IMR-90 (cell line): ENCODE results near the gene TPMT.

Source experiments
- BHLHE40 ChIP-seq: fragments of 150-350 bp; IDR thresholded peaks from 2 replicates; pipeline ENCODE4 v1.6.1; 2016; ENCODE audit warnings: mild to moderate bottlenecking, low read depth, low read length
- CEBPB ChIP-seq: IDR thresholded peaks from 2 replicates; pipeline ENCODE4 v1.6.1; 2012; ENCODE audit warnings: low read depth, low read length, improper control_type of control experiment
- CHD1 ChIP-seq: IDR thresholded peaks from 2 replicates; pipeline ENCODE4 v1.6.1; 2012; ENCODE audit warnings: low read depth, low read length, improper control_type of control experiment
- MAFK ChIP-seq: IDR thresholded peaks from 2 replicates; pipeline ENCODE4 v1.6.1; 2012; ENCODE audit warnings: low read depth, low read length, improper control_type of control experiment
- MXI1 ChIP-seq: IDR thresholded peaks from 2 replicates; pipeline ENCODE4 v1.6.1; 2012; ENCODE audit warnings: low read depth, mild to moderate bottlenecking, low read length, moderate library complexity, borderline replicate concordance
- NFE2L2 ChIP-seq: fragments of 150-350 bp; IDR thresholded peaks from 2 replicates; pipeline ENCODE4 v1.6.1; 2016; ENCODE audit warnings: low read depth, mild to moderate bottlenecking, low read length
- POLR2A ChIP-seq: IDR thresholded peaks from 2 replicates; pipeline ENCODE4 v1.6.1; 2012; ENCODE audit warnings: mild to moderate bottlenecking, low read depth, low read length
- RAD21 ChIP-seq: IDR thresholded peaks from 2 replicates; pipeline ENCODE4 v1.6.1; 2012; ENCODE audit warnings: low read length, improper control_type of control experiment
- RCOR1 ChIP-seq: IDR thresholded peaks from 2 replicates; pipeline ENCODE4 v1.6.1; 2012; ENCODE audit warnings: mild to moderate bottlenecking, low read length, improper control_type of control experiment; ENCODE audit not compliant: insufficient replicate concordance
- SMC3 ChIP-seq: fragments of 150-350 bp; IDR thresholded peaks from 2 replicates; pipeline ENCODE4 v1.6.1; 2016; ENCODE audit warnings: low read depth, mild to moderate bottlenecking, antibody characterized with exemption, low read length, moderate library complexity
- TF ChIP-seq, protein P1 (sequence below): conservative IDR thresholded peaks from 2 replicates; pipeline ENCODE4 v1.5.1; 2012; ENCODE audit warnings: mild to moderate bottlenecking, low read depth, low read length, improper control_type of control experiment
- TF ChIP-seq, protein P2 (sequence below): fragments of 150-350 bp; IDR thresholded peaks from 2 replicates; pipeline ENCODE4 v1.6.1; 2017; ENCODE audit warnings: mild to moderate bottlenecking, antibody characterized with exemption, low read length, low read depth

DNA sequence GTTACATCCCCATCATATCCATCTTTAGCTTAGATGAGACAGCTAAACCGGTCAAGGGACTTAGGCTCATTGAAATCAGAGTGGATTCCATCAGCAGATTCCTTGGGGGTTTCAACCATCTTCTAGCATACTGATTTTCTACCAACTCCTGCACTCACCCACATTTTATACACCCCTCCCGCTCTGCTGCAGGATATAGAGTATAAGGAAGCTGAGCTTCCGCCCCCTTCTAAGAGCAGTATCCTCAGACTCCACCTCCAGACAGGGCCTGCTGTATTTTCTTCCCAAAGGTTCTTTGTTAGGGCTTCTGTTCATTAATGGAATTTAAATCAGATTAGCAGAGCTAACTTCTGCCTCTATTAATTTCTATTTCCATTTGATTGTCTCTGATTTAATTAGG lies 22.5 kb downstream of the TPMT start:
- TF ChIP-seq POLR2A (no peak), NFE2L2 (no peak), BHLHE40 (no peak), CEBPB (no peak), MAFK (no peak), RAD21 (no peak), SMC3 (no peak), CHD1 (no peak), MXI1 (no peak), RCOR1 (no peak)
- TF ChIP-seq, protein P1, sequence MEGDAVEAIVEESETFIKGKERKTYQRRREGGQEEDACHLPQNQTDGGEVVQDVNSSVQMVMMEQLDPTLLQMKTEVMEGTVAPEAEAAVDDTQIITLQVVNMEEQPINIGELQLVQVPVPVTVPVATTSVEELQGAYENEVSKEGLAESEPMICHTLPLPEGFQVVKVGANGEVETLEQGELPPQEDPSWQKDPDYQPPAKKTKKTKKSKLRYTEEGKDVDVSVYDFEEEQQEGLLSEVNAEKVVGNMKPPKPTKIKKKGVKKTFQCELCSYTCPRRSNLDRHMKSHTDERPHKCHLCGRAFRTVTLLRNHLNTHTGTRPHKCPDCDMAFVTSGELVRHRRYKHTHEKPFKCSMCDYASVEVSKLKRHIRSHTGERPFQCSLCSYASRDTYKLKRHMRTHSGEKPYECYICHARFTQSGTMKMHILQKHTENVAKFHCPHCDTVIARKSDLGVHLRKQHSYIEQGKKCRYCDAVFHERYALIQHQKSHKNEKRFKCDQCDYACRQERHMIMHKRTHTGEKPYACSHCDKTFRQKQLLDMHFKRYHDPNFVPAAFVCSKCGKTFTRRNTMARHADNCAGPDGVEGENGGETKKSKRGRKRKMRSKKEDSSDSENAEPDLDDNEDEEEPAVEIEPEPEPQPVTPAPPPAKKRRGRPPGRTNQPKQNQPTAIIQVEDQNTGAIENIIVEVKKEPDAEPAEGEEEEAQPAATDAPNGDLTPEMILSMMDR, result no peak
- TF ChIP-seq, protein P2, sequence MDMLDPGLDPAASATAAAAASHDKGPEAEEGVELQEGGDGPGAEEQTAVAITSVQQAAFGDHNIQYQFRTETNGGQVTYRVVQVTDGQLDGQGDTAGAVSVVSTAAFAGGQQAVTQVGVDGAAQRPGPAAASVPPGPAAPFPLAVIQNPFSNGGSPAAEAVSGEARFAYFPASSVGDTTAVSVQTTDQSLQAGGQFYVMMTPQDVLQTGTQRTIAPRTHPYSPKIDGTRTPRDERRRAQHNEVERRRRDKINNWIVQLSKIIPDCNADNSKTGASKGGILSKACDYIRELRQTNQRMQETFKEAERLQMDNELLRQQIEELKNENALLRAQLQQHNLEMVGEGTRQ, result no peak
